H9 (cell line): Measurements from ENCODE around the gene TRIM2. TPM values are rescaled to one million over a fixed set of nuclear protein-coding genes. Genes with fewer than 3 reads are reported as not detected.

Experiments used
- DNase-seq: peaks from one replicate; pipeline ENCODE4 v3.0.0-alpha.2; 2017
- H2AFZ ChIP-seq: one replicate; pipeline ENCODE4 v1.6.1; 2013; ENCODE audit warnings: mild to moderate bottlenecking, low read length, control low read depth, moderate library complexity
- H2AK5ac ChIP-seq: 2 replicates; pipeline ENCODE4 v1.6.1; 2013; ENCODE audit warnings: low read length, control low read depth, mixed read lengths; ENCODE audit not compliant: insufficient read length
- H2BK120ac ChIP-seq: one replicate; pipeline ENCODE4 v1.6.1; 2013; ENCODE audit warnings: low read depth, mild to moderate bottlenecking, low read length, control low read depth, inconsistent platforms; ENCODE audit not compliant: poor library complexity, severe bottlenecking
- H2BK12ac ChIP-seq: 2 replicates; pipeline ENCODE4 v1.6.1; 2013; ENCODE audit warnings: low read length, control low read depth, mixed read lengths, low read depth; ENCODE audit not compliant: insufficient read length
- H2BK15ac ChIP-seq: 2 replicates; pipeline ENCODE4 v1.6.1; 2013; ENCODE audit warnings: low read depth, low read length, control low read depth
- H2BK20ac ChIP-seq: one replicate; pipeline ENCODE4 v1.6.1; 2013; ENCODE audit warnings: low read depth, mild to moderate bottlenecking, low read length, control low read depth, inconsistent platforms; ENCODE audit not compliant: poor library complexity, severe bottlenecking
- H2BK5ac ChIP-seq: 2 replicates; pipeline ENCODE4 v1.6.1; 2013; ENCODE audit warnings: low read length, control low read depth, mixed read lengths; ENCODE audit not compliant: insufficient read length
- H3K14ac ChIP-seq: 2 replicates; pipeline ENCODE4 v1.6.1; 2013; ENCODE audit warnings: low read length, control low read depth; ENCODE audit not compliant: insufficient read depth
- H3K18ac ChIP-seq: 2 replicates; pipeline ENCODE4 v1.6.1; 2013; ENCODE audit warnings: low read depth, mild to moderate bottlenecking, mixed read lengths, low read length, control low read depth; ENCODE audit not compliant: insufficient read length
- H3K23ac ChIP-seq: 2 replicates; pipeline ENCODE4 v1.6.1; 2013; ENCODE audit warnings: low read length, control low read depth, mixed read lengths, low read depth; ENCODE audit not compliant: insufficient read length
- H3K23me2 ChIP-seq: 2 replicates; pipeline ENCODE4 v1.6.1; 2013; ENCODE audit warnings: low read depth, mild to moderate bottlenecking, mixed read lengths, low read length, control low read depth; ENCODE audit not compliant: insufficient read length, poor library complexity, severe bottlenecking
- H3K27ac ChIP-seq: 2 replicates; pipeline ENCODE4 v1.5.1; 2013; ENCODE audit warnings: low read length, control low read depth, mixed read lengths, low read depth; ENCODE audit not compliant: insufficient read length
- H3K27me3 ChIP-seq: 2 replicates; pipeline ENCODE4 v1.6.1; 2013; ENCODE audit warnings: low read length, control low read depth, inconsistent platforms; ENCODE audit not compliant: insufficient read depth
- H3K4ac ChIP-seq: 2 replicates; pipeline ENCODE4 v1.6.1; 2013; ENCODE audit warnings: low read depth, mild to moderate bottlenecking, control low read depth, inconsistent platforms, low read length, moderate library complexity
- H3K4me1 ChIP-seq: 2 replicates; pipeline ENCODE4 v1.6.1; 2013; ENCODE audit warnings: low read length, control low read depth, inconsistent platforms; ENCODE audit not compliant: insufficient read depth
- H3K4me2 ChIP-seq: 2 replicates; pipeline ENCODE4 v1.6.1; 2013; ENCODE audit warnings: low read length, control low read depth, mixed read lengths; ENCODE audit not compliant: insufficient read length, insufficient read depth
- H3K56ac ChIP-seq: 2 replicates; pipeline ENCODE4 v1.6.1; 2013; ENCODE audit warnings: low read depth, mild to moderate bottlenecking, mixed read lengths, low read length, control low read depth; ENCODE audit not compliant: insufficient read length
- H3K79me1 ChIP-seq: 2 replicates; pipeline ENCODE4 v1.6.1; 2013; ENCODE audit warnings: low read depth, mild to moderate bottlenecking, moderate library complexity, low read length, control low read depth, inconsistent platforms; ENCODE audit not compliant: insufficient read depth, poor library complexity, severe bottlenecking
- H3K79me2 ChIP-seq: 2 replicates; pipeline ENCODE4 v1.6.1; 2013; ENCODE audit warnings: low read length, control low read depth, inconsistent platforms; ENCODE audit not compliant: insufficient read depth
- H3K9ac ChIP-seq: 2 replicates; pipeline ENCODE4 v1.6.1; 2013; ENCODE audit warnings: low read length, control low read depth, mixed read lengths; ENCODE audit not compliant: insufficient read length; ENCODE audit errors: extremely low read depth
- H3K9me3 ChIP-seq: one replicate; pipeline ENCODE4 v1.6.1; 2013; ENCODE audit warnings: low read depth, low read length, inconsistent platforms; ENCODE audit not compliant: control insufficient read depth
- H3T11ph ChIP-seq: one replicate; pipeline ENCODE4 v1.6.1; 2013; ENCODE audit warnings: mild to moderate bottlenecking, low read length, control low read depth, inconsistent platforms
- H4K20me1 ChIP-seq: one replicate; pipeline ENCODE4 v1.6.1; 2013; ENCODE audit not compliant: control insufficient read depth, insufficient read length, insufficient read depth
- H4K5ac ChIP-seq: 2 replicates; pipeline ENCODE4 v1.6.1; 2013; ENCODE audit warnings: low read depth, mild to moderate bottlenecking, mixed read lengths, low read length, control low read depth; ENCODE audit not compliant: insufficient read length
- H4K8ac ChIP-seq: replicated peaks from 2 replicates; pipeline ENCODE4 v1.6.1; 2013; ENCODE audit warnings: low read length, control low read depth, mixed read lengths, low read depth; ENCODE audit not compliant: insufficient read length
- H4K91ac ChIP-seq: 2 replicates; pipeline ENCODE4 v1.6.1; 2013; ENCODE audit warnings: low read depth, mild to moderate bottlenecking, moderate library complexity, mixed read lengths, low read length, control low read depth; ENCODE audit not compliant: insufficient read length
- H3K27ac Mint-ChIP-seq, 3 experiments: 2 replicates in 2 of 3; 3 replicates in 1 of 3; pipeline ENCODE4 v1.8.0; 2020 to 2021; ENCODE audit warnings: mixed read lengths in 3 of 3, mild to moderate bottlenecking in 1 of 3, moderate library complexity in 1 of 3
- H3K27me3 Mint-ChIP-seq: 2 replicates; pipeline ENCODE4 v1.8.0; 2021; ENCODE audit warnings: low read depth, mild to moderate bottlenecking, moderate library complexity, mixed read lengths
- H3K36me3 Mint-ChIP-seq, 3 experiments: 2 replicates in 2 of 3; 3 replicates in 1 of 3; pipeline ENCODE4 v1.8.0; 2020 to 2021; ENCODE audit warnings: low read depth in 3 of 3, mixed read lengths in 3 of 3; ENCODE audit not compliant: insufficient read depth in 1 of 3
- H3K4me1 Mint-ChIP-seq, 2 experiments: 2 replicates each; pipeline ENCODE4 v1.8.0; 2020; ENCODE audit warnings: mixed read lengths in 2 of 2
- H3K4me3 Mint-ChIP-seq, 2 experiments: 2 replicates in 1 of 2; 3 replicates in 1 of 2; pipeline ENCODE4 v1.8.0; 2020 to 2021; ENCODE audit warnings: mild to moderate bottlenecking in 2 of 2, mixed read lengths in 2 of 2, moderate library complexity in 1 of 2
- H3K9me3 Mint-ChIP-seq, 2 experiments: 2 replicates in 1 of 2; 3 replicates in 1 of 2; pipeline ENCODE4 v1.8.0; 2020; ENCODE audit warnings: mild to moderate bottlenecking in 2 of 2, mixed read lengths in 2 of 2, moderate library complexity in 1 of 2
- CTCF ChIP-seq: fragments of 200-600 bp; sonication (generic); conservative IDR thresholded peaks from 3 replicates; pipeline ENCODE4 v1.8.0; 2021; ENCODE audit warnings: antibody characterized with exemption, mild to moderate bottlenecking
- WGBS: extraction: QIAGEN DNeasy Blood & Tissue Kit; methylation state at CpG from one replicate; pipeline ENCODE4 v1.1.7; 2013; ENCODE audit warnings: missing lambda C conversion rate, low lambda C conversion rate, mixed read lengths; ENCODE audit not compliant: insufficient read length; ENCODE audit errors: extremely low coverage; 5-methylcytosine and 5-hydroxymethylcytosine counted together
- total RNA-seq: library from RNA; stranded (reverse); gene quantifications from 2 replicates; pipeline ENCODE4 v1.2.1, GENCODE V29; 2021

Gene TRIM2
- total RNA-seq, 1 experiment from 2014 or later = 28.9 TPM

- no peaks in the 10 kb centered on the region for H3K27me3 ChIP-seq
- H3K79me2 ChIP-seq = no peaks in the 10 kb centered on the region; the same call in 1 of the 2 replicates
- no peaks in the 10 kb centered on the region for H3K79me1 ChIP-seq
- H4K5ac ChIP-seq = no peak overlapping the region
- H3K14ac ChIP-seq = no peak overlapping the region
- no peak overlapping the region for H3K4ac ChIP-seq
- no peak overlapping the region for H3K18ac ChIP-seq
- Mint-ChIP-seq H3K4me3 (no peak overlapping the region), H3K9me3 (no peaks in the 10 kb centered on the region), H3K36me3 (no peaks in the 10 kb centered on the region; a peak in 1 of 7 replicates), H3K4me1 (peaks cover 13 to 26% of the 10 kb centered on the region in 2 experiments), H3K27ac (no peak overlapping the region), H3K27me3 (no peaks in the 10 kb centered on the region)
- H3K9ac ChIP-seq = no peak overlapping the region
- no peak overlapping the region for H2BK15ac ChIP-seq
- no peak overlapping the region for H3K23ac ChIP-seq
- H2AK5ac ChIP-seq = no peak overlapping the region
- H2BK120ac ChIP-seq = no peak overlapping the region
- peaks cover 4% of the 10 kb centered on the region; the same call in 1 of the 2 replicates for H3K4me1 ChIP-seq
- H3K4me2 ChIP-seq = no peak overlapping the region
- H2BK20ac ChIP-seq = no peak overlapping the region
- H2BK5ac ChIP-seq = no peak overlapping the region
- H4K8ac ChIP-seq = no peak overlapping the region
- TF ChIP-seq CTCF = no peak
- no peak overlapping the region for H3T11ph ChIP-seq
- H3K9me3 ChIP-seq = no peaks in the 10 kb centered on the region
- H3K27ac ChIP-seq = no peak overlapping the region
- no peak overlapping the region for H2BK12ac ChIP-seq
- H2AFZ ChIP-seq = no peak overlapping the region
- DNase-seq = no peak
- H4K91ac ChIP-seq = no peak overlapping the region
- H3K56ac ChIP-seq = no peak overlapping the region
- WGBS = no CpG with 5 or more reads among the region's 5 CpGs
- no peaks in the 10 kb centered on the region for H3K23me2 ChIP-seq
- no peaks in the 10 kb centered on the region for H4K20me1 ChIP-seq
Measured at GRCh38 chr4:153233761-153234371, 29.6 kb downstream of the TRIM2 start.
